NCI-H1436 (cell line): ENCODE results near the gene THSD4.
"Not testable (repeated sequence)": the region's sequence is repeated elsewhere in the genome, so short reads cannot be mapped to it uniquely, and the experiment has no call there.

ENCODE experiments used
- DNase-seq: peaks from one replicate; lab custom pipeline; 2025; lab: John Stamatoyannopoulos, UW

THSD4 gene

GRCh38 chr15:71294911-71295602 is 179.8 kb downstream of the THSD4 start:
- DNase-seq, result no peak

GRCh38 chr15:71295603-71296314 is 180.5 kb downstream of the THSD4 start:
- DNase-seq, result no peak

- no peak for DNase-seq
Observed at GRCh38 chr15:71296315-71296679, 181.0 kb downstream of the THSD4 start.

GRCh38 chr15:71301958-71302621 is 186.8 kb downstream of the THSD4 start:
- DNase-seq, result no peak

GRCh38 chr15:71302861-71303410 is 187.7 kb downstream of the THSD4 start:
- no peak for DNase-seq

- DNase-seq, result no peak
Observed at GRCh38 chr15:71303977-71304376, 188.7 kb downstream of the THSD4 start.

GRCh38 chr15:71304681-71305080 is 189.4 kb downstream of the THSD4 start:
- DNase-seq, result no peak

GRCh38 chr15:71306538-71306937 is 191.3 kb downstream of the THSD4 start:
- no peak for DNase-seq

- no peak for DNase-seq
Observed at GRCh38 chr15:71312194-71312708, 197.0 kb downstream of the THSD4 start.

GRCh38 chr15:71312731-71313460 is 197.6 kb downstream of the THSD4 start:
- no peak for DNase-seq

GRCh38 chr15:71313806-71314205 is 198.5 kb downstream of the THSD4 start:
- no peak for DNase-seq

GRCh38 chr15:71314956-71315537 is 199.8 kb downstream of the THSD4 start:
- DNase-seq, result no peak

- DNase-seq, result no peak
Observed at GRCh38 chr15:71316911-71317310, 201.6 kb downstream of the THSD4 start.

GRCh38 chr15:71319424-71319823 is 204.2 kb downstream of the THSD4 start:
- not testable (repeated sequence) for DNase-seq

- DNase-seq, result no peak
Observed at GRCh38 chr15:71319935-71320334, 204.7 kb downstream of the THSD4 start.

GRCh38 chr15:71323082-71323481 is 207.8 kb downstream of the THSD4 start:
- no peak for DNase-seq

- DNase-seq, result no peak
Observed at GRCh38 chr15:71323584-71323983, 208.3 kb downstream of the THSD4 start.

- no peak for DNase-seq
Observed at GRCh38 chr15:71325481-71325880, 210.2 kb downstream of the THSD4 start.

GRCh38 chr15:71328453-71328852 is 213.2 kb downstream of the THSD4 start:
- DNase-seq, result no peak

- DNase-seq, result no peak
Observed at GRCh38 chr15:71329041-71329440, 213.8 kb downstream of the THSD4 start.

GRCh38 chr15:71329497-71330260 is 214.4 kb downstream of the THSD4 start:
- DNase-seq, result no peak
